Hepatocyte (in vitro differentiated cells): ENCODE results near the gene HIF1A. TPM values are rescaled to one million over a fixed set of nuclear protein-coding genes. Genes with fewer than 3 reads are reported as not detected.

Experiments used
- DNase-seq: peaks from one replicate; pipeline ENCODE4 v3.0.0-alpha.2; 2016; ENCODE audit warnings: low spot score
- H2AFZ ChIP-seq: fragments of 200-600 bp; sonication (generic); 2 replicates; pipeline ENCODE4 v1.6.0; 2016; ENCODE audit warnings: antibody characterized with exemption, mild to moderate bottlenecking
- H3K27ac ChIP-seq: fragments of 200-600 bp; sonication (generic); 2 replicates; pipeline ENCODE4 v1.5.1; 2016; ENCODE audit warnings: mild to moderate bottlenecking
- H3K27me3 ChIP-seq: fragments of 200-600 bp; sonication (generic); 2 replicates; pipeline ENCODE4 v1.6.1; 2016
- H3K36me3 ChIP-seq: fragments of 200-600 bp; sonication (generic); replicated peaks from 2 replicates; pipeline ENCODE4 v1.5.1; 2016; ENCODE audit warnings: low read depth; ENCODE audit not compliant: insufficient read depth
- H3K4me1 ChIP-seq: fragments of 200-600 bp; sonication (generic); 2 replicates; pipeline ENCODE4 v1.5.1; 2016; ENCODE audit warnings: mild to moderate bottlenecking, moderate library complexity; ENCODE audit not compliant: insufficient read depth
- H3K4me2 ChIP-seq: fragments of 200-600 bp; sonication (generic); 2 replicates; pipeline ENCODE4 v1.6.0; 2016
- H3K4me3 ChIP-seq: fragments of 200-600 bp; sonication (generic); 2 replicates; pipeline ENCODE4 v1.5.1; 2016; ENCODE audit warnings: mild to moderate bottlenecking
- H3K79me2 ChIP-seq: fragments of 200-600 bp; sonication (generic); 2 replicates; pipeline ENCODE4 v1.6.0; 2017; ENCODE audit warnings: mild to moderate bottlenecking
- H3K9me2 ChIP-seq: fragments of 200-600 bp; sonication (generic); replicated peaks from 2 replicates; pipeline ENCODE4 v1.6.0; 2017; ENCODE audit warnings: mild to moderate bottlenecking; ENCODE audit not compliant: insufficient read depth
- H3K9me3 ChIP-seq: fragments of 200-600 bp; sonication (generic); 2 replicates; pipeline ENCODE4 v1.5.1; 2016; ENCODE audit warnings: low read depth, mild to moderate bottlenecking
- H4K20me1 ChIP-seq: fragments of 200-600 bp; sonication (generic); 2 replicates; pipeline ENCODE4 v1.6.0; 2016; ENCODE audit warnings: mild to moderate bottlenecking; ENCODE audit not compliant: insufficient read depth, poor library complexity, severe bottlenecking
- CTCF ChIP-seq: fragments of 200-600 bp; sonication (generic); IDR thresholded peaks from 2 replicates; pipeline ENCODE4 v1.5.1; 2016; ENCODE audit warnings: antibody characterized with exemption, mild to moderate bottlenecking; ENCODE audit not compliant: poor library complexity
- EZH2 ChIP-seq: fragments of 200-600 bp; sonication (generic); IDR thresholded peaks from 2 replicates; pipeline ENCODE4 v1.6.1; 2016; ENCODE audit warnings: antibody characterized with exemption, mild to moderate bottlenecking, borderline replicate concordance
- EZH2phosphoT487 ChIP-seq: fragments of 200-600 bp; sonication (generic); IDR thresholded peaks from one replicate; pipeline ENCODE4 v1.6.1; 2018; ENCODE audit warnings: antibody characterized with exemption, mild to moderate bottlenecking, low read depth, moderate library complexity; ENCODE audit not compliant: unreplicated experiment, severe bottlenecking
- WGBS: methylation state at CpG from one replicate; pipeline ENCODE4 v1.1.6; 2016; ENCODE audit warnings: low lambda C conversion rate; ENCODE audit errors: missing lambda C conversion rate; 5-methylcytosine and 5-hydroxymethylcytosine counted together
- polyA plus RNA-seq: library from polyadenylated mRNA; unstranded; fragments of >200 nt; fragmentation: Nextera tagmentation; extraction: Ambion mirVana; gene quantifications from 2 replicates; pipeline ENCODE4 v1.2.1, GENCODE V29; 2016
- total RNA-seq: library from RNA; depleted of rRNA; stranded (reverse); fragments of >200 nt; gene quantifications from 2 replicates; pipeline ENCODE4 v1.2.3, GENCODE V29; 2014

Gene HIF1A
- total and polyA plus RNA-seq, 2 experiments from 2014 or later, result 169 to 285 TPM

GRCh38 chr14:61677479-61677878 lies 17.8 kb upstream of the HIF1A start:
- Histone ChIP-seq H2AFZ (no peak overlapping the region), H3K36me3 (no peaks in the 10 kb centered on the region), H3K79me2 (no peaks in the 10 kb centered on the region), H3K9me3 (no peaks in the 10 kb centered on the region), H3K4me2 (no peak overlapping the region), H3K27me3 (no peaks in the 10 kb centered on the region), H3K4me3 (no peak overlapping the region), H4K20me1 (no peaks in the 10 kb centered on the region), H3K27ac (no peak overlapping the region), H3K4me1 (no peaks in the 10 kb centered on the region), H3K9me2 (no peaks in the 10 kb centered on the region)
- no peak for TF ChIP-seq CTCF
- DNase-seq, result no peak

- 29% methylated on average over 2 of the region's 2 CpGs for WGBS
- Histone ChIP-seq H2AFZ (no peak overlapping the region), H3K27me3 (no peaks in the 10 kb centered on the region), H4K20me1 (no peaks in the 10 kb centered on the region), H3K27ac (no peak overlapping the region), H3K36me3 (no peaks in the 10 kb centered on the region), H3K4me2 (no peak overlapping the region), H3K4me3 (no peak overlapping the region), H3K9me3 (no peaks in the 10 kb centered on the region), H3K4me1 (no peaks in the 10 kb centered on the region), H3K9me2 (no peaks in the 10 kb centered on the region), H3K79me2 (no peaks in the 10 kb centered on the region)
- TF ChIP-seq EZH2 (no peak), EZH2phosphoT487 (no peak), CTCF (no peak)
- DNase-seq, result no peak
These were observed 16.3 kb upstream of the HIF1A start for GRCh38 chr14:61678975-61679374.

- Histone ChIP-seq H3K4me3 (no peak overlapping the region), H3K79me2 (no peaks in the 10 kb centered on the region), H3K27ac (no peak overlapping the region), H4K20me1 (no peaks in the 10 kb centered on the region), H3K9me2 (no peaks in the 10 kb centered on the region), H3K9me3 (no peaks in the 10 kb centered on the region), H3K4me2 (no peak overlapping the region), H2AFZ (no peak overlapping the region), H3K27me3 (no peaks in the 10 kb centered on the region), H3K4me1 (no peaks in the 10 kb centered on the region), H3K36me3 (no peaks in the 10 kb centered on the region)
- 94% methylated on average over 6 of the region's 6 CpGs for WGBS
- no peak for DNase-seq
- no peak for TF ChIP-seq CTCF
- no peak for TF ChIP-seq EZH2
- TF ChIP-seq EZH2phosphoT487, result no peak
These were observed 13.9 kb upstream of the HIF1A start for GRCh38 chr14:61681413-61681812.

GRCh38 chr14:61683108-61683507 lies 12.2 kb upstream of the HIF1A start:
- H3K4me2 ChIP-seq, result no peak overlapping the region
- H3K36me3 ChIP-seq, result no peaks in the 10 kb centered on the region
- no peak overlapping the region for H3K27ac ChIP-seq
- H3K9me2 ChIP-seq, result no peaks in the 10 kb centered on the region
- H3K4me1 ChIP-seq, result no peaks in the 10 kb centered on the region
- H3K9me3 ChIP-seq, result no peaks in the 10 kb centered on the region
- no peaks in the 10 kb centered on the region for H3K79me2 ChIP-seq
- no peak for TF ChIP-seq EZH2phosphoT487
- no peak for TF ChIP-seq CTCF
- TF ChIP-seq EZH2, result no peak
- no peak overlapping the region for H3K4me3 ChIP-seq
- WGBS, result 93% methylated on average over 2 of the region's 2 CpGs
- no peak for DNase-seq
- no peaks in the 10 kb centered on the region for H3K27me3 ChIP-seq
- no peaks in the 10 kb centered on the region for H4K20me1 ChIP-seq
- no peak overlapping the region for H2AFZ ChIP-seq
